GM18867 (cell line): Measurements from ENCODE around the gene ATG10.
"Not testable (repeated sequence)": the region's sequence is repeated elsewhere in the genome, so short reads cannot be mapped to it uniquely, and the experiment has no call there.

Source experiments
- ATAC-seq: cut with Tn5 transposase; IDR thresholded peaks from one replicate; pipeline ENCODE4 v1.9.1; 2021; ENCODE audit warnings: mild to moderate bottlenecking, moderate library complexity; ENCODE audit not compliant: unreplicated experiment

Gene ATG10

GRCh38 chr5:82111191-82111590 lies 139.4 kb downstream of the ATG10 start:
- peak; percentile 87 for ATAC-seq

- ATAC-seq = no peak
These were observed 144.0 kb downstream of the ATG10 start for GRCh38 chr5:82115858-82116257.

- ATAC-seq = no peak
These were observed 148.1 kb downstream of the ATG10 start for GRCh38 chr5:82119889-82120288.

GRCh38 chr5:82129723-82130285 lies 158.0 kb downstream of the ATG10 start:
- no peak for ATAC-seq

GRCh38 chr5:82130602-82131001 lies 158.8 kb downstream of the ATG10 start:
- no peak for ATAC-seq

GRCh38 chr5:82137205-82137604 lies 165.4 kb downstream of the ATG10 start:
- no peak for ATAC-seq

- not testable (repeated sequence) for ATAC-seq
These were observed 168.0 kb downstream of the ATG10 start for GRCh38 chr5:82139837-82140236.

- ATAC-seq = no peak
These were observed 170.5 kb downstream of the ATG10 start for GRCh38 chr5:82142217-82142841.

GRCh38 chr5:82142928-82143577 lies 171.2 kb downstream of the ATG10 start:
- ATAC-seq = no peak

GRCh38 chr5:82147860-82148573 lies 176.2 kb downstream of the ATG10 start:
- ATAC-seq = no peak

GRCh38 chr5:82149434-82149833 lies 177.6 kb downstream of the ATG10 start:
- no peak for ATAC-seq

- ATAC-seq = no peak
These were observed 178.7 kb downstream of the ATG10 start for GRCh38 chr5:82150559-82150958.

- no peak for ATAC-seq
These were observed 179.4 kb downstream of the ATG10 start for GRCh38 chr5:82151204-82151603.

- ATAC-seq = no peak
These were observed 179.8 kb downstream of the ATG10 start for GRCh38 chr5:82151662-82152061.

- no peak for ATAC-seq
These were observed 181.2 kb downstream of the ATG10 start for GRCh38 chr5:82152978-82153481.

GRCh38 chr5:82154776-82155175 lies 183.0 kb downstream of the ATG10 start:
- ATAC-seq = no peak

GRCh38 chr5:82155305-82155704 lies 183.5 kb downstream of the ATG10 start:
- no peak for ATAC-seq

- ATAC-seq = no peak
These were observed 185.1 kb downstream of the ATG10 start for GRCh38 chr5:82156874-82157273.

- ATAC-seq = no peak
These were observed 187.1 kb downstream of the ATG10 start for GRCh38 chr5:82158755-82159413.

GRCh38 chr5:82160948-82161347 lies 189.1 kb downstream of the ATG10 start:
- ATAC-seq = no peak

- no peak for ATAC-seq
These were observed 190.8 kb downstream of the ATG10 start for GRCh38 chr5:82162573-82162972.
